Measurements from ENCODE around the gene PEX11A.

DNA sequence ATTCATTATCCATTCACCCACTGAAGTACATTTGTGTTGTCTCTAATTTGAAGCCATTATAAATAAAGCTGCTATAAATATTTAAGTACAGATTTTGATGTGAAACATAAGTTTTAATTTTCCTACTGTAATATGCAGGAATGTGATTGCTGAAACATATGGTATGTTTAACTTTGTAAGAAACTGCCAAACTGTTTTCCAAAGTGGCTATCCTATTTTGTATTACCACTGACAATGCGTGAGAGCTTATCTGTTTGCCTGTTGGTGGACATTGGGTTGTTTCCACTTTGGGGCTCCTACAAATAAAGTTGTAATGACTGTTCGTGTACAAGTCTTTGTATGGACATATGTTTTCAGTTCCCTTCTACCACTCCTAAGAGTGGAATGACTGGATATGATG lies 2.5 kb upstream of the PEX11A start:
- TF ChIP-seq, protein P1, sequence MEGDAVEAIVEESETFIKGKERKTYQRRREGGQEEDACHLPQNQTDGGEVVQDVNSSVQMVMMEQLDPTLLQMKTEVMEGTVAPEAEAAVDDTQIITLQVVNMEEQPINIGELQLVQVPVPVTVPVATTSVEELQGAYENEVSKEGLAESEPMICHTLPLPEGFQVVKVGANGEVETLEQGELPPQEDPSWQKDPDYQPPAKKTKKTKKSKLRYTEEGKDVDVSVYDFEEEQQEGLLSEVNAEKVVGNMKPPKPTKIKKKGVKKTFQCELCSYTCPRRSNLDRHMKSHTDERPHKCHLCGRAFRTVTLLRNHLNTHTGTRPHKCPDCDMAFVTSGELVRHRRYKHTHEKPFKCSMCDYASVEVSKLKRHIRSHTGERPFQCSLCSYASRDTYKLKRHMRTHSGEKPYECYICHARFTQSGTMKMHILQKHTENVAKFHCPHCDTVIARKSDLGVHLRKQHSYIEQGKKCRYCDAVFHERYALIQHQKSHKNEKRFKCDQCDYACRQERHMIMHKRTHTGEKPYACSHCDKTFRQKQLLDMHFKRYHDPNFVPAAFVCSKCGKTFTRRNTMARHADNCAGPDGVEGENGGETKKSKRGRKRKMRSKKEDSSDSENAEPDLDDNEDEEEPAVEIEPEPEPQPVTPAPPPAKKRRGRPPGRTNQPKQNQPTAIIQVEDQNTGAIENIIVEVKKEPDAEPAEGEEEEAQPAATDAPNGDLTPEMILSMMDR (conservative IDR thresholded peaks at IDR 0.05; ENCODE audit: low read length): no peak
- TF ChIP-seq EZH2phosphoT487 (IDR thresholded peaks at IDR 0.05; ENCODE audit: borderline replicate concordance): no peak
